HepG2 (cell line): ENCODE data around the gene ME2. TPM values are rescaled to one million over a fixed set of nuclear protein-coding genes. Genes with fewer than 3 reads are reported as not detected.

Experiments used
- FOXA1 ChIP-seq, 2 experiments: fragments of 450-650 bp in 1 of 2; sonication (generic) in 1 of 2; formaldehyde crosslinking in 1 of 2; IDR thresholded peaks; 2 replicates each; pipeline versions ENCODE4 v1.4.0 to v1.6.1; 2016 to 2020; ENCODE audit warnings: missing genetic modification reagents in 1 of 2
- FOXP1 ChIP-seq, 2 experiments: fragments of 450-650 bp in 1 of 2; IDR thresholded peaks; 2 replicates each; pipeline ENCODE4 v1.6.1; 2017 to 2018; ENCODE audit warnings: antibody characterized with exemption in 1 of 2
- GABPA ChIP-seq, 2 experiments: IDR thresholded peaks; 2 replicates each; pipeline ENCODE4 v1.6.1; 2011 to 2016; ENCODE audit warnings: low read depth in 2 of 2, low read length in 1 of 2, missing biosample characterization in 1 of 2, missing genetic modification characterization in 1 of 2
- HDAC2 ChIP-seq: sonication (generic); formaldehyde crosslinking; IDR thresholded peaks from 2 replicates; pipeline ENCODE4 v1.4.0; 2020; ENCODE audit warnings: missing genetic modification reagents
- HOXD1 ChIP-seq: sonication (generic); formaldehyde crosslinking; IDR thresholded peaks from 2 replicates; pipeline ENCODE4 v1.5.0; 2020; ENCODE audit warnings: missing genetic modification reagents
- KLF6 ChIP-seq: IDR thresholded peaks from 2 replicates; pipeline ENCODE4 v1.8.0; 2016; ENCODE audit warnings: missing biosample characterization, missing genetic modification reagents
- SMC3 ChIP-seq: IDR thresholded peaks from 2 replicates; pipeline ENCODE4 v1.6.1; 2011; ENCODE audit warnings: low read length, improper control_type of control experiment
- TFAP4 ChIP-seq: sonication (generic); IDR thresholded peaks from 2 replicates; pipeline ENCODE4 v1.6.1; 2016; ENCODE audit warnings: low read depth, borderline replicate concordance
- TFE3 ChIP-seq: IDR thresholded peaks from 2 replicates; pipeline ENCODE4 v1.6.1; 2016
- ZNF282 ChIP-seq: fragments of 450-650 bp; IDR thresholded peaks from 2 replicates; pipeline ENCODE4 v1.6.1; 2018; ENCODE audit not compliant: partially characterized antibody
- ZNF335 ChIP-seq: sonication (generic); formaldehyde crosslinking; IDR thresholded peaks from 2 replicates; pipeline ENCODE4 v1.4.0; 2020; ENCODE audit warnings: missing genetic modification reagents
- ZNF34 ChIP-seq: sonication (generic); formaldehyde crosslinking; IDR thresholded peaks from 2 replicates; pipeline ENCODE4 v1.4.0; 2020; ENCODE audit warnings: mild to moderate bottlenecking, missing genetic modification reagents, borderline replicate concordance
- ZNF407 ChIP-seq: sonication (generic); formaldehyde crosslinking; IDR thresholded peaks from one replicate; pipeline ENCODE4 v1.5.1; 2020; ENCODE audit warnings: mild to moderate bottlenecking, missing genetic modification reagents; ENCODE audit errors: not compliant biosample characterization
- ZSCAN25 ChIP-seq: sonication (generic); formaldehyde crosslinking; IDR thresholded peaks from 2 replicates; pipeline ENCODE4 v1.8.0; 2022; ENCODE audit warnings: mild to moderate bottlenecking, missing genetic modification reagents
- polyA plus RNA-seq, 8 experiments: library from polyadenylated mRNA; depleted of rRNA in 3 of 8; stranded (reverse) in 7 of 8; unstranded in 1 of 8; fragments of >200 nt; fragmentation: Illumina TruSeq in 4 of 8; extraction: Trizol in 4 of 8; gene quantifications; 2 replicates each; pipeline versions ENCODE4 v1.2.1 to v1.2.3, GENCODE V29; 2011 to 2016; ENCODE audit warnings: low read depth in 4 of 8, missing spikeins in 1 of 8, mixed read lengths in 1 of 8; ENCODE audit not compliant: insufficient read depth in 1 of 8
- total RNA-seq, 5 experiments: library from RNA; depleted of rRNA; stranded (reverse); fragments of >200 nt; fragmentation: Illumina TruSeq; extraction: Trizol; gene quantifications; 2 replicates each; pipeline ENCODE4 v1.2.3, GENCODE V29; 2016; ENCODE audit warnings: low read depth in 1 of 5
- TF ChIP-seq, protein P1 (sequence below): IDR thresholded peaks from 2 replicates; pipeline ENCODE4 v1.6.1; 2018; ENCODE audit warnings: missing genetic modification reagents
- TF ChIP-seq, protein P2 (sequence below): IDR thresholded peaks from 2 replicates; pipeline ENCODE4 v1.6.1; 2016; ENCODE audit warnings: mild to moderate bottlenecking, missing biosample characterization, missing genetic modification reagents

Gene ME2
- total and polyA plus RNA-seq, 2 of the 13 experiments (the other 11 are each of a cell fraction or from before 2014, with no cell fraction given) = 17.3 to 20.6 TPM

GRCh38 chr18:50902797-50903196 lies 23.9 kb downstream of the ME2 start (continued):
- TF ChIP-seq TFE3 (0 out of 2 replicates have a peak, but pooled peaks have one; percentile 42), ZNF282 (no peak), SMC3 (no peak; the same call in 1 of the 2 replicates), ZNF34 (CRISPR knock-in tag) (no peak), ZNF335 (CRISPR knock-in tag) (no peak), HDAC2 (CRISPR knock-in tag) (peak; percentile 91), TFAP4 (peak; percentile 97), ZSCAN25 (CRISPR knock-in tag) (peak; percentile 36; the same call in 1 of the 2 replicates), KLF6 (CRISPR knock-in tag) (no peak), FOXP1 (IDR thresholded peaks at IDR 0.05) (peak; percentile 47; the same call in 1 of the 2 replicates), FOXP1 (CRISPR knock-in tag; IDR thresholded peaks at IDR 0.05) (peak; percentile 94), HOXD1 (no peak), FOXA1 (IDR thresholded peaks at IDR 0.05) (peak; percentile 95), FOXA1 (CRISPR knock-in tag; IDR thresholded peaks at IDR 0.05) (peak; percentile 98), GABPA (IDR thresholded peaks at IDR 0.05; ENCODE audit: low read depth, low read length) (no peak), GABPA (CRISPR knock-in tag; IDR thresholded peaks at IDR 0.05; ENCODE audit: low read depth) (peak; percentile 70), ZNF407 (CRISPR knock-in tag) (no peak)
- TF ChIP-seq, protein P1, sequence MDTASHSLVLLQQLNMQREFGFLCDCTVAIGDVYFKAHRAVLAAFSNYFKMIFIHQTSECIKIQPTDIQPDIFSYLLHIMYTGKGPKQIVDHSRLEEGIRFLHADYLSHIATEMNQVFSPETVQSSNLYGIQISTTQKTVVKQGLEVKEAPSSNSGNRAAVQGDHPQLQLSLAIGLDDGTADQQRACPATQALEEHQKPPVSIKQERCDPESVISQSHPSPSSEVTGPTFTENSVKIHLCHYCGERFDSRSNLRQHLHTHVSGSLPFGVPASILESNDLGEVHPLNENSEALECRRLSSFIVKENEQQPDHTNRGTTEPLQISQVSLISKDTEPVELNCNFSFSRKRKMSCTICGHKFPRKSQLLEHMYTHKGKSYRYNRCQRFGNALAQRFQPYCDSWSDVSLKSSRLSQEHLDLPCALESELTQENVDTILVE (CRISPR knock-in tag) = peak; percentile 57; the same call in 1 of the 2 replicates
- TF ChIP-seq, protein P2, sequence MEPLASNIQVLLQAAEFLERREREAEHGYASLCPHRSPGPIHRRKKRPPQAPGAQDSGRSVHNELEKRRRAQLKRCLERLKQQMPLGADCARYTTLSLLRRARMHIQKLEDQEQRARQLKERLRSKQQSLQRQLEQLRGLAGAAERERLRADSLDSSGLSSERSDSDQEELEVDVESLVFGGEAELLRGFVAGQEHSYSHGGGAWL (CRISPR knock-in tag) = no peak
